Karpas-422 (cell line): Measurements from ENCODE around the gene LSM14B. TPM values are rescaled to one million over a fixed set of nuclear protein-coding genes. Genes with fewer than 3 reads are reported as not detected.
"Not testable (repeated sequence)": the region's sequence is repeated elsewhere in the genome, so short reads cannot be mapped to it uniquely, and the experiment has no call there.

Experiments used
- DNase-seq: peaks from one replicate; pipeline ENCODE4 v3.0.0-alpha.2; 2015
- H2AFZ ChIP-seq: fragments of 200-600 bp; sonication (generic); 2 replicates; pipeline ENCODE4 v1.6.1; 2014; ENCODE audit warnings: antibody characterized with exemption, low read length, mixed read lengths
- H3K27ac ChIP-seq: fragments of 200-600 bp; sonication (generic); 2 replicates; pipeline ENCODE4 v1.5.1; 2014; ENCODE audit warnings: mild to moderate bottlenecking, low read length, moderate library complexity
- H3K27me3 ChIP-seq: fragments of 200-600 bp; sonication (generic); 2 replicates; pipeline ENCODE4 v1.6.1; 2014; ENCODE audit warnings: low read length, mixed read lengths
- H3K36me3 ChIP-seq: fragments of 200-600 bp; sonication (generic); 2 replicates; pipeline ENCODE4 v1.6.1; 2014; ENCODE audit warnings: low read length, mixed read lengths; ENCODE audit not compliant: insufficient read depth
- H3K4me1 ChIP-seq: fragments of 200-600 bp; sonication (generic); 2 replicates; pipeline ENCODE4 v1.6.1; 2014; ENCODE audit warnings: mild to moderate bottlenecking, low read length, mixed read lengths
- H3K4me2 ChIP-seq: fragments of 200-600 bp; sonication (generic); 2 replicates; pipeline ENCODE4 v1.6.1; 2014; ENCODE audit warnings: low read length, low read depth, mild to moderate bottlenecking; ENCODE audit not compliant: poor library complexity, severe bottlenecking
- H3K4me3 ChIP-seq: fragments of 200-600 bp; sonication (generic); 2 replicates; pipeline ENCODE4 v1.5.1; 2014; ENCODE audit warnings: mild to moderate bottlenecking, antibody characterized with exemption, low read length, mixed read lengths
- H3K79me2 ChIP-seq: fragments of 200-600 bp; sonication (generic); 2 replicates; pipeline ENCODE4 v1.6.1; 2014; ENCODE audit warnings: mild to moderate bottlenecking, low read length, mixed read lengths
- H3K9ac ChIP-seq: fragments of 200-600 bp; sonication (generic); 2 replicates; pipeline ENCODE4 v1.6.0; 2014; ENCODE audit warnings: low read length
- H3K9me2 ChIP-seq: fragments of 200-600 bp; sonication (generic), shearing (Covaris generic); replicated peaks from 2 replicates; pipeline ENCODE4 v1.6.0; 2014; ENCODE audit warnings: mild to moderate bottlenecking, low read length, moderate library complexity; ENCODE audit not compliant: insufficient read depth
- H3K9me3 ChIP-seq: fragments of 300-700, 200-600 bp; sonication (generic); 2 replicates; pipeline ENCODE4 v1.6.1; 2014; ENCODE audit warnings: low read length, mixed read lengths
- H4K20me1 ChIP-seq: fragments of 200-600 bp; sonication (generic); 2 replicates; pipeline ENCODE4 v1.6.1; 2014; ENCODE audit warnings: mild to moderate bottlenecking, antibody characterized with exemption, low read length, low read depth; ENCODE audit not compliant: insufficient read depth
- total RNA-seq: library from RNA; depleted of rRNA; stranded (reverse); fragments of >200 nt; shearing (Covaris generic); gene quantifications from 2 replicates; pipeline ENCODE4 v1.2.3, GENCODE V29; 2014; ENCODE audit warnings: low replicate concordance; rRNA removed

The LSM14B gene
- total RNA-seq = 16.1 and 32.3 TPM in 2 replicates

DNA sequence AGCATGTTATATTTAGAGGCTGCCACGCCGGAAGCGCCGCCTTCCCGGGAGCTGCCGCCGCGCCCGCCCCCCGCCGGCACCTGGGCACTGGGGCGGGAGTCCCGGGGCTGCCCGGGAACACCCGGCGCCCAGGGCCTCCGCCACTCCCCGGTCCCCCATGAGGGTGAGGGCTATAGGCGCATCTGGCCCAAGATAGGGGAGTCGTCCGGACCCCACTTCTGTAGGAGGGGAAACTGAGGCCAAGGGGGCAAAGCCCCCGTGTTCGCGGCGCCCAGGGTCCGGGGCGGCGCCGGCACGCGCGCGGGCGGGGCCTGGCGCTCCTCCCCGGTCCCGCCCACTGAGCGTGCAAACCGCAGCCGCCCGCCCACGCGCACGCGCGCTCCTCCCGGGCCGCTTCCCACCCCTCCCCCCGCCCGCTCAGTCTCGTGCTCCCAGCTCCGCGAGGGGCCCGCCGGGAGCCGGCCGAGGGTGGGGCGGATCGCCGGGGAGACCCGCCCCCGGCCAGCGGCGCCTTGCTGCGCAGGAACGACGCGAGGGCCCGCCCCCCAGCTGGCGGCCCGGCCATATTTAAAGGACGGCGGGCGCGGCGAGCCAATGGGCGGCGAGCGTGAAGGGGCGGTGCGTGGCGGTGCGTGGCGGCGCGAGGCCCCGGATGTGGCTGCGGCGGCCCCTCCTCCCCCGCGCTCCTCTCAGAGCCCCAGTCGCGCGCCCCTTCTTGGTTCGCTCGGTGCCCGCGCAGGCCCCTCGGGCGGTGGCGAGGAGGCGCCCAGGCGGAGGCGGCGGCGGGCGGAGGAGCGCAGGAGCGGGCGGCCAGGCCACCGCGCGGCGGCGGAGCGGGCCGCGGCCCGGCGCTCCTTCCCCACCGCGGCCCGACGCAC lies at the start of gene LSM14B:
TSS of gene LSM14B (plus strand) at position 700 of the 878 bp plus-strand sequence. CDS start 192 bp downstream, outside the sequence.
- Histone ChIP-seq H3K79me2 (peaks cover 28% of the 10 kb centered on the region), H3K4me2 (peak within 1 kb of the TSS; percentile 94), H3K9me2 (no peaks in the 10 kb centered on the region), H3K9me3 (no peaks in the 10 kb centered on the region), H2AFZ (peak within 1 kb of the TSS; percentile 92; the same call in 1 of the 2 replicates), H4K20me1 (peaks cover 16% of the 10 kb centered on the region), H3K27ac (peak within 1 kb of the TSS; percentile 39), H3K27me3 (no peaks in the 10 kb centered on the region; the same call in 1 of the 2 replicates), H3K4me3 (peak within 1 kb of the TSS; percentile 76), H3K4me1 (peaks cover 24% of the 10 kb centered on the region), H3K36me3 (peaks cover 12% of the 10 kb centered on the region; the same call in 1 of the 2 replicates), H3K9ac (peak within 1 kb of the TSS; percentile 89)
- DNase-seq = peak; percentile 99

DNA sequence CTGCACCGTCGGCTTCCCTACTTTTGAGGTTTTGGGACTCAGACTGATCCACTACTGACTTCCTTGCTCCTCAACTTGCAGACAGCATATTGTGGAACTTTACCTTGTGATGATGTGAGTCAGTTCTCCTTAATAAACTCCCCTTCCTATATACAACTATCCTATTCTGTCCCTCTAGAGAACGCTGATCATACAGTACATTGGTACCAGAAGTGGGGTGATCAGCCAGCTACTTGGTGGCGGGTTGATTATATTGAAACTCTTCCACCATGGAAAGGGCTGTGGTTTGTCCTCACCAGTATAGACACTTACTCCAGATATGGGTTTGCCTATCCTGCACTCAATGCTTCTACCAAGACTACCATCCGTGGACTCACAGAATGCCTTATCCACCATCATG lies 49.0 kb upstream of the LSM14B start:
- Histone ChIP-seq H3K9me2 (no peaks in the 10 kb centered on the region), H3K36me3 (no peaks in the 10 kb centered on the region), H3K4me3 (no peak overlapping the region), H4K20me1 (no peaks in the 10 kb centered on the region), H3K79me2 (no peaks in the 10 kb centered on the region), H3K4me2 (no peak overlapping the region), H3K4me1 (no peaks in the 10 kb centered on the region), H3K9ac (no peak overlapping the region), H2AFZ (no peak overlapping the region), H3K27ac (no peak overlapping the region), H3K9me3 (peaks cover 4% of the 10 kb centered on the region; the same call in 1 of the 2 replicates), H3K27me3 (no peaks in the 10 kb centered on the region)
- no peak for DNase-seq

DNA sequence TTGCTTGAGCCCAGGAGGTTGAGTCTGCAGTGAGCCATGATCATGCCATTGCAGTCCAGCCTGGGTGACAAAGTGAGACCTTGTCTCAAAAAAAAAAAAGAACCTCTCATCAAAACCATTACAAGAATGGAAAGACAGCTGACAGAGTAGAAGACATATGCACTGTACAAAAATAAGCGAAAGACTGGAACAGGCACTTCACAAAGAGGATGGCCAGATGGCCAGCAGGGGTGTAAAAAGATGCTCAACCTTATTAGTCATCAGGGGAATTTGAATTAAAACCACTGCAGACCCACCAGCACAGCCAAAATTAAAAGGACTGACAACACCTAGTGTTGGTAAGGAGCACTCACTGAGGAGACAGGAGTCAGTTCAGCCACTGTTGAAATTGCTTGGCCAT lies 43.1 kb upstream of the LSM14B start:
- DNase-seq = no peak
- Histone ChIP-seq H3K27me3 (no peaks in the 10 kb centered on the region), H3K4me2 (no peak overlapping the region), H3K4me1 (no peaks in the 10 kb centered on the region), H4K20me1 (no peaks in the 10 kb centered on the region), H3K79me2 (no peaks in the 10 kb centered on the region), H3K9me2 (no peaks in the 10 kb centered on the region), H3K27ac (no peak overlapping the region), H3K36me3 (no peaks in the 10 kb centered on the region), H3K4me3 (no peak overlapping the region), H3K9ac (no peak overlapping the region), H2AFZ (no peak overlapping the region), H3K9me3 (0 out of 2 replicates have a peak, but pooled peaks cover 4% of the 10 kb centered on the region)

DNA sequence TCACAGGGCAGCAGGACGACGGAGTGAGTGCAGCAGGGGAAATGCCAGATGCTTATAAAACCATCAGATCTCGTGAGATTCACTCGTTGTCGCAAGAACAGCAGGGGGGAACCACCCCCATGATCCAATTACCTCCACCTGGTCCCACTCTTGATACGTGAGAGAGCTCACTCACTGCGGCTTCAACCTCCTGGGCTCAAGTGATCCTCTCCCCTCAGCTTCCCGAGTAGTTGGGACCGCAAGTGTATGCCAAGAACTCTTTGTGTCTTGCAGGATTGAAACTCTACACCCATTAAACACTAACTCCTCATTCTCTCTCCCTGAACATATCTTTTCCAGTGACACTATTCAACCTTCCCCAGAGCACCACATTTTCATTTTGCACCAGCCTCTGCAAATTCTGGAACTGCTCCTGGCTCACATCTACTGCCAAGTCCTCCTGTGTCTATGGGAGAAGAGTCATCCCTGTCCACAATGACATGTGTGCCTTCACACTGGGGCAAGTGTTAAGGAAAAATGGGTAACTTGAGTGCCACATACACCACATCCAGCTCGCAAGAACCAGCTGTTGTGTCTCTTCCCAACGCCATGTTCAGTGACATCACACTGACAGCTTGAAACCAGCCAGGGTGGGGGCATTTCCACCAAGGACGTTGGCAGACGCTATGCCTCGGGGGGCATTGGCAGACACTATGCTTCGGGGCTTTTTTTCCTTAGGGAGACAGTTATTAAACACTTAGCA lies 41.9 kb upstream of the LSM14B start:
- no peaks in the 10 kb centered on the region for H3K36me3 ChIP-seq
- H3K79me2 ChIP-seq = no peaks in the 10 kb centered on the region
- H4K20me1 ChIP-seq = no peaks in the 10 kb centered on the region
- no peaks in the 10 kb centered on the region for H3K4me1 ChIP-seq
- H3K27me3 ChIP-seq = no peaks in the 10 kb centered on the region
- H3K9ac ChIP-seq = no peak overlapping the region
- 0 out of 2 replicates have a peak, but pooled peaks cover 3% of the 10 kb centered on the region for H3K9me3 ChIP-seq
- H3K4me3 ChIP-seq = no peak overlapping the region
- no peak overlapping the region for H3K27ac ChIP-seq
- no peak overlapping the region for H3K4me2 ChIP-seq
- no peak overlapping the region for H2AFZ ChIP-seq
- H3K9me2 ChIP-seq = no peaks in the 10 kb centered on the region
- no peak for DNase-seq

DNA sequence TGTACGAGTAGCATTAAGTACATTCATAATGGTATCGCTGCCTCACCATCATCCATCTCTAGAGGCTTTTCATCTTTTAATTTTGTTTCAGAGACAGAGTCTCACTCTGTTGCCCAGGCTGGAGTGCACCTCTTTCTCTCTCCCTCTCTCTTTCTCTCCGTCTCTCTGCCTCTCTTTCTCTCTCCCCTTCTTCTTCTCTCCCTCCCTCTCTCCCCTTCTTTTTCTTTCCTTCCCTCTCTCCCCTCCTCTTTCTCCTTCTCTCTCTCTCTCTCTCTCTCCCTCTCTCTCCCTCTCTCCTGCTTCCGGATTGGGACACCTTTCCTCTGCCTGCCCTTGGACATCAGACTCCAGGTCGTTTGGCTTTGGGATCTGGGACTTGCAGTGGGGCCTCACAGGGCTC lies 39.0 kb upstream of the LSM14B start:
- Histone ChIP-seq H4K20me1 (no peaks in the 10 kb centered on the region), H3K4me1 (no peaks in the 10 kb centered on the region), H3K4me2 (no peak overlapping the region), H3K27ac (no peak overlapping the region), H3K9me2 (no peaks in the 10 kb centered on the region), H3K4me3 (no peak overlapping the region), H3K79me2 (no peaks in the 10 kb centered on the region), H3K36me3 (no peaks in the 10 kb centered on the region), H3K9me3 (no peaks in the 10 kb centered on the region), H2AFZ (no peak overlapping the region), H3K27me3 (no peaks in the 10 kb centered on the region), H3K9ac (no peak overlapping the region)
- no peak for DNase-seq

DNA sequence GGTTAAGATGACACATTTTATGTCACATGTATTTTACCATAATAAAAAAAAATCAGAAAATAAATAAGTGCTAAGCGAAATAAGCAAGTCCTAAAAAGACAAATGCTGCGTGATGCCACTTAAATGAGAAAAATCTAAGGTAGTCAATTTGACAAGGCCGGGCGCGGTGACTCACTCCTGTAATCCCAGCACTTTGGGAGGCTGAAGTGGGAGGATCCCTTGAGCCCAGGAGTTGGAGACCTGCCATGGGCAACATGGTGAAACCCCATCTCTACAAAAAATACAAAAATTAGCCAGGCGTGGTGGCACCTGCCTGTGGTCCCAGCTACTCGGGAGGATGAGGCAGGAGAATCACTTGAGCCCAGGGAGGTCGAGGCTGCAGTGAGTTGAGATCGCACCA lies 38.1 kb upstream of the LSM14B start:
- H3K4me1 ChIP-seq, H3K4me2 ChIP-seq, H3K36me3 ChIP-seq, H3K27me3 ChIP-seq, H4K20me1 ChIP-seq, DNase-seq, H2AFZ ChIP-seq, H3K9me3 ChIP-seq, H3K4me3 ChIP-seq, H3K27ac ChIP-seq, H3K9me2 ChIP-seq, H3K79me2 ChIP-seq, H3K9ac ChIP-seq: not testable (repeated sequence)

DNA sequence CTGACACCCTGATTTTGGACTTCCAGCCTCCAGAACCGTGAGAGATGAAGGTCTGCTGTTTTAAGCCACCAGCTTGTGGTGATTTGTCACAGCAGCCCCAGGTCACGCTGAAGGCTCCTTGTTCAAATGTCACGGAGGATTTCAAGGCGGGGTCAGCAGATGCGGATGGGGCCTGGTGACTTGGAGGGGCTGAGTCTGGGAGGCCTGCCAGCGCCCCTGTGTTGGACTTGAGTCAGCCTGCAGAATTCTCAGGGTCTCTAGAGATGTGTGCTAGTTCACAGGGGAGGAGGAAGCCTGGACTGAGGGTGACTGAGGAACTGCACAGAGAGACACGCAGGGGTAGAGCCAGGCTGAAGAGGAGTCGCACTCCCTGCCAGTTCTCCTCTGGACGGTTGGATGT lies 37.1 kb upstream of the LSM14B start:
- H3K4me3 ChIP-seq = no peak overlapping the region
- no peaks in the 10 kb centered on the region for H3K4me1 ChIP-seq
- no peak overlapping the region for H3K27ac ChIP-seq
- no peak overlapping the region for H2AFZ ChIP-seq
- H3K27me3 ChIP-seq = no peaks in the 10 kb centered on the region
- no peaks in the 10 kb centered on the region for H4K20me1 ChIP-seq
- H3K36me3 ChIP-seq = no peaks in the 10 kb centered on the region
- no peak for DNase-seq
- no peak overlapping the region for H3K9ac ChIP-seq
- no peaks in the 10 kb centered on the region for H3K9me3 ChIP-seq
- no peaks in the 10 kb centered on the region for H3K79me2 ChIP-seq
- H3K9me2 ChIP-seq = no peaks in the 10 kb centered on the region
- H3K4me2 ChIP-seq = no peak overlapping the region

DNA sequence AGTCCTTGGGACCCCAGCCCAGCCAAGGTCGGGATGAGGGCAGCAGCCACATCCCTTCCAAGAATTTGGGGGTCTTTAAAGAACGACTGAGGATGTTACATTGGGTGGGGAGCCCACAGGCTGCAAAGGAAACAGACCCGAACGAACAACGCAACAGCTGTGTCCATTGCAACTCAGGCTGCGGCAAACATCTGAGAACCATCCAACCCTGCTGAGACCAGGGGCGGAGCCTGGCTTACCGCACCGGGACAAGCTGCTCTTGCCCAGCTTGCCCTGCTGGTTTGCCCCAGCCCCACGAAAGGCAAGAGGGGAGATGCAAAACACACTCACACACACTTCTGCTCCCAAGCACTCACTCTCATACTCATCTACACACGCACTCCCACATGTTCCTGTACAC lies 35.0 kb upstream of the LSM14B start:
- no peaks in the 10 kb centered on the region for H3K36me3 ChIP-seq
- H3K9ac ChIP-seq = no peak overlapping the region
- H4K20me1 ChIP-seq = no peaks in the 10 kb centered on the region
- no peaks in the 10 kb centered on the region for H3K79me2 ChIP-seq
- H3K4me2 ChIP-seq = no peak overlapping the region
- H3K9me3 ChIP-seq = no peaks in the 10 kb centered on the region
- H3K4me1 ChIP-seq = no peaks in the 10 kb centered on the region
- H3K4me3 ChIP-seq = no peak overlapping the region
- DNase-seq = no peak
- no peaks in the 10 kb centered on the region for H3K9me2 ChIP-seq
- H3K27me3 ChIP-seq = no peaks in the 10 kb centered on the region
- no peak overlapping the region for H3K27ac ChIP-seq
- no peak overlapping the region for H2AFZ ChIP-seq
